ENCODE data around the gene SUN5.

SUN5 gene

DNA sequence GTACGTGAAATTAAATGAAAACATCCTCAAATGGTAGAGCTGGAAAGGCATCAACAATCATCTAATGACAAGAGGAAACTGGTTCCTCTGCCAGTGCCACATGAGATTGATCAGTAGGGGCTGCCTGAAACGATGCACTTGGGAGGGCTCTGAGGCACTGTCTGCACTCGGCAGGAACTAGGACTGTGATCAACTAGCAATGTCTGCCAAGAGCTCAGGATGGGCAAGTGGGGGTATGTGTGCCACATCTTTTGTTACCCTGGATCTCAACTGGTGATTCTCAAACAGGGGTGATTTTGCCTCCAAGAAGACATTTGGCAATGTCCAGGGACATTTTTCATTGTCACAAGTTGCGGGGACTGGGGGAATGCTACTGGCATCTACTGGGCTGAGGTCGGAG is 29.1 kb upstream of the SUN5 start:
- Histone ChIP-seq H3K27me3 (ENCODE audit: insufficient read depth, low read length) (no peaks in the 10 kb centered on the region), H3K4me1 (ENCODE audit: insufficient read depth, low read length) (no peaks in the 10 kb centered on the region), H3K9me3 (ENCODE audit: low read length) (no peaks in the 10 kb centered on the region), H3K36me3 (ENCODE audit: insufficient read depth, low read length) (no peaks in the 10 kb centered on the region), H2AFZ (ENCODE audit: low read depth, low read length) (no peak overlapping the region), H3K4me3 (ENCODE audit: low read length) (no peak overlapping the region)

DNA sequence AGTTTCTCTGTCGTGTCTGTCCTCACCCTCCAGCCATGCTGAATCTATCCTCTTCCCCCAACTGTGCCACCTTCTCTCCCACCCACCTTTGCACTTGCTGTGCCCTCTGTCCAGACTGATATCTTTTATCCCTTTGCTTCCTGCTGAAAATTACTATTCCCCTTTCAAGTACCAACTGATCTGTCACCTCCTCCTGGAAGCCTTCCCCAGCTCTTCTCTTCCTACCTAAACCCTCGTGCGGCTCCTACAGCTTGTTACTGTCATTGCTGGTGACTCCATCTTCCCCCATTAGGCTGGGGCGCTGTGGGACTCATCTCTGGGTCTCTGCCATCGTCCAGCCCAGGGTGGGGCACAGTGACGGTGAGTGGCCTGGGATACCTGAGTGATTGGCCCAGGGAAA is 28.3 kb upstream of the SUN5 start:
- no peaks in the 10 kb centered on the region for H3K27me3 ChIP-seq (ENCODE audit: insufficient read depth, low read length)

DNA sequence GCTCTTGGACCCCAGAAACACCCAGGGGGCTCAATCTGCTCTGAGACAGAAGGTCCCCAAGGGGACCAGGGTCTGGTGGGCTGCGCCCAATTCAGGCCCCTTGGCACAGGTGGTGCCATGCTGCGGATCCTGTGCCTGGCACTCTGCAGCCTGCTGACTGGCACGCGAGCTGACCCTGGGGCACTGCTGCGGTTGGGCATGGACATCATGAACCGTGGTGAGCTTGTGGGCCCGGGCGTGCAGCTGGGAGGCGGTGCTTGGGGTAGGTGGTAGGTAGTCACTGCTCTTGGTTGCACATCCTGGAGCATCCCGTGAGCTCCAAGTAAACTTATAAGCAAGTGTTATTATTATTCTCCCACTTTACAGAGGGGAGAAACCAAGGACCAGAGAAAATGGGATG is 27.3 kb upstream of the SUN5 start, which contains the start of gene BPIFB6:
TSS of gene BPIFB6 (plus strand) at position 118 of the 400 bp plus-strand sequence. CDS start at position 118, 0 bp downstream.
- H3K9me3 ChIP-seq (ENCODE audit: low read length) = no peaks in the 10 kb centered on the region
- H3K4me3 ChIP-seq (ENCODE audit: low read length) = no peak within 1 kb of the TSS
- no peaks in the 10 kb centered on the region for H3K4me1 ChIP-seq (ENCODE audit: insufficient read depth, low read length)
- no peak within 1 kb of the TSS for H2AFZ ChIP-seq (ENCODE audit: low read depth, low read length)
- no peaks in the 10 kb centered on the region for H3K36me3 ChIP-seq (ENCODE audit: insufficient read depth, low read length)
- H3K27me3 ChIP-seq (ENCODE audit: insufficient read depth, low read length) = no peaks in the 10 kb centered on the region

More for the DNA sequence above, 28.3 kb upstream of the SUN5 start:
- Histone ChIP-seq H2AFZ (ENCODE audit: low read depth, low read length) (no peak overlapping the region), H3K36me3 (ENCODE audit: insufficient read depth, low read length) (no peaks in the 10 kb centered on the region), H3K4me1 (ENCODE audit: insufficient read depth, low read length) (no peaks in the 10 kb centered on the region), H3K9me3 (ENCODE audit: low read length) (no peaks in the 10 kb centered on the region), H3K4me3 (ENCODE audit: low read length) (no peak overlapping the region)

DNA sequence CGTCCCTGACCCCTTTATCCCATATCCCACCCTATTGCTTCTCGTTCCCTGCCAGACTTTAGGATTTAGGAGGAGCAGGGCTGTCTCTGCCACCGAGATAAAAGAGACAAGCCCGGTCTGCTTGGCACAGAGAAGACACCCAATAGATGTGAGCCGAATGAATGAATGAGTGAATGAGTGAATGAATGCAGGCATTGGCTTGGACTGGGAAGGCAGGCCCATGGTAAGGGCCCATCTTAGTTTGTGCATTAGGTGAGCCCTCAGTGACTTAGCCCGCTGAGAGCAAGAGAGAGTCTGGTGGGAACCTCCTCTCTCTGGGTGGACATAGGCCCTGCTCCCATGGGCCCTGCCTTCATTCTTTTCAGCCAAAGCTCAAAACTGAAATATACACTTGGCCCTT is 26.3 kb upstream of the SUN5 start:
- Histone ChIP-seq H3K9me3 (ENCODE audit: low read length) (no peaks in the 10 kb centered on the region), H3K4me3 (ENCODE audit: low read length) (no peak overlapping the region), H2AFZ (ENCODE audit: low read depth, low read length) (no peak overlapping the region), H3K4me1 (ENCODE audit: insufficient read depth, low read length) (no peaks in the 10 kb centered on the region), H3K27me3 (ENCODE audit: insufficient read depth, low read length) (no peaks in the 10 kb centered on the region), H3K36me3 (ENCODE audit: insufficient read depth, low read length) (no peaks in the 10 kb centered on the region)

DNA sequence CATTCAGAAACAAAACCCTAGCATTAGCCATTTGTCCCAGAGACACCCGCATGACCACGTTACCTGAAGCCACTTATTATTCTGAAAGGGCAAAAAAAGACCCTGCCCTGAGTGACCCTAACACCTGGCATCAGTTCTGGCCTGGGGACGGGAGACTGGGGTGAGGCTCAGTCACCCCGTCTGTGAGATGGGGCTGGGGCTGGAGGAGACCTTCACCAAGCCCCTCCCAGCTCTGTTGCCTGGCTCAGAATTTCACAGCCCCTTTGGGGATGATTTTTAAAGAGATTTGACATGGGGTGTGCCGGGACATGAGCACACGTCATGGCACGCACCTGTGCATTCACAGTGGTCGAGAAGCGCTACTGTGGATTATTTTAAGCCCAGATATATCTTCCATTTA is 25.8 kb upstream of the SUN5 start:
- H3K4me3 ChIP-seq (ENCODE audit: low read length) = no peak overlapping the region
- no peaks in the 10 kb centered on the region for H3K36me3 ChIP-seq (ENCODE audit: insufficient read depth, low read length)
- H3K9me3 ChIP-seq (ENCODE audit: low read length) = no peaks in the 10 kb centered on the region
- no peaks in the 10 kb centered on the region for H3K27me3 ChIP-seq (ENCODE audit: insufficient read depth, low read length)
- no peak overlapping the region for H2AFZ ChIP-seq (ENCODE audit: low read depth, low read length)
- no peaks in the 10 kb centered on the region for H3K4me1 ChIP-seq (ENCODE audit: insufficient read depth, low read length)

DNA sequence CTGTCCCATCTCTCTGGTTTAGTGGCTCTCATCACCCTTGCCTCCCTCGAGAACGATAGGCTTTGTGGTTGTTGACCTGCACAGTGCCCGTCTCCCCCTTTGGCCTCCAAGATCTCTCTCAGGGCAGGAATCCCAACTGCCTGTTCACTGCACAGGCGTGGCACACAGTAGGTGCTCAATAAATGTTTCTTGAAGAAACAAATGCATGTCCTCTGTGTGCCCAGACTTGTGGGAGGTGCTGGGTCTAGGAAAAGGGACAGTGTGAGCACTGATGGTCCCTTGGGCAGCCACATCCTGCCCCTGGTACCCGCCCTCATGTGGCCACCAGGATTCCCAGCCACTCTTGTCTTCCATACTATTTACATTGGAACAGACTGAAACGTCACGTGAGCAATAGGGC is 24.6 kb upstream of the SUN5 start:
- Histone ChIP-seq H3K4me1 (ENCODE audit: insufficient read depth, low read length) (no peaks in the 10 kb centered on the region), H2AFZ (ENCODE audit: low read depth, low read length) (no peak overlapping the region), H3K9me3 (ENCODE audit: low read length) (no peaks in the 10 kb centered on the region), H3K4me3 (ENCODE audit: low read length) (no peak overlapping the region), H3K27me3 (ENCODE audit: insufficient read depth, low read length) (no peaks in the 10 kb centered on the region), H3K36me3 (ENCODE audit: insufficient read depth, low read length) (no peaks in the 10 kb centered on the region)

DNA sequence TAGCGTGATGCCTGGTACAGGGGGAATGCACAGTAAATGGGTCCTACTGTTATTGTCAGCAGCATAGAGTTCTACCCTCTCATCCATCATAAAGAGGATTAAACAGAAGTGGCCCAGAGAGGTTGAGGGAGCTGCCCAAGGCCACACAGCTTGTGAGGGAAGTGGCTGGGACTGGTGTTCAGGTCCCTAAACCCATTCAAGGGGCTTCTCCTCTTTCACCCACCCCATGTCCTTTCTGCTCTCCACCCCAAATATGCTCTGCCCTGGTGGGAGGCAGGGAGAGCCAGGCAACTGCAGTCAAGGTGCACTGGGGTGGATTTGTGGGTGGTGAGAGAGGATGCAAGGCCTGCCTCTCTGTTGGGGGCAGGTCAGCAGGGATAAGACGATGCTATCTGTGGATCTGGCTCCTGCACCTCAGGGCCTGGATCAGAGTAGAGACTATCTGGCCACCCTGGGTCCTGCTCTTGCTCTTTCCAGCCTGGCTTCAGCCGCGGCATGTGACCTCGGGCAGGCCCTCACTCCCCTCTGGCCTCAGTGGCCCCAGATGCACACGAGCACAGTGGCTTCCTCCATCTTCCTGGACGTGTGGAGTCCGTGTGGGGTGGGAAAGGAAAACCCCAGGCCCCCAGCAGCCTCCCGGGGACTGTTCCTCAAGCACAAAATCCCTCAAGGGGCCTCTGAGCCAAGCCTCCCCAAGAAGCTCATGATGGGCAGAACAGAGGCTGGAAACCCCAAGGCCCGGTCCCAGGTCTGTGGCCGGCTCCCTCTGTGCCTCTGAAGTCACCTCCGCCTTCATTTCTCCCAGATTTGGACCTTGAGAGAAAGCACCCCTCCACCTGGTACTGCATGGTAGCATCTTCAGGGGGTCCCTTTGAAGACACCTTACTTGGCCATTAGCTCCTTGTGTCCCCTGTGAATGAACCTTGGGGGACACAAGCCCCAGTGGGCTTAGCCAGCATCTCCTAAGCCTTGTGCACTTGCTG is 23.8 kb upstream of the SUN5 start:
- H3K9me3 ChIP-seq (ENCODE audit: low read length) = no peaks in the 10 kb centered on the region
- no peaks in the 10 kb centered on the region for H3K27me3 ChIP-seq (ENCODE audit: insufficient read depth, low read length)
- no peaks in the 10 kb centered on the region for H3K36me3 ChIP-seq (ENCODE audit: insufficient read depth, low read length)
- no peak overlapping the region for H2AFZ ChIP-seq (ENCODE audit: low read depth, low read length)
- H3K4me3 ChIP-seq (ENCODE audit: low read length) = no peak overlapping the region
- H3K4me1 ChIP-seq (ENCODE audit: insufficient read depth, low read length) = no peaks in the 10 kb centered on the region

DNA sequence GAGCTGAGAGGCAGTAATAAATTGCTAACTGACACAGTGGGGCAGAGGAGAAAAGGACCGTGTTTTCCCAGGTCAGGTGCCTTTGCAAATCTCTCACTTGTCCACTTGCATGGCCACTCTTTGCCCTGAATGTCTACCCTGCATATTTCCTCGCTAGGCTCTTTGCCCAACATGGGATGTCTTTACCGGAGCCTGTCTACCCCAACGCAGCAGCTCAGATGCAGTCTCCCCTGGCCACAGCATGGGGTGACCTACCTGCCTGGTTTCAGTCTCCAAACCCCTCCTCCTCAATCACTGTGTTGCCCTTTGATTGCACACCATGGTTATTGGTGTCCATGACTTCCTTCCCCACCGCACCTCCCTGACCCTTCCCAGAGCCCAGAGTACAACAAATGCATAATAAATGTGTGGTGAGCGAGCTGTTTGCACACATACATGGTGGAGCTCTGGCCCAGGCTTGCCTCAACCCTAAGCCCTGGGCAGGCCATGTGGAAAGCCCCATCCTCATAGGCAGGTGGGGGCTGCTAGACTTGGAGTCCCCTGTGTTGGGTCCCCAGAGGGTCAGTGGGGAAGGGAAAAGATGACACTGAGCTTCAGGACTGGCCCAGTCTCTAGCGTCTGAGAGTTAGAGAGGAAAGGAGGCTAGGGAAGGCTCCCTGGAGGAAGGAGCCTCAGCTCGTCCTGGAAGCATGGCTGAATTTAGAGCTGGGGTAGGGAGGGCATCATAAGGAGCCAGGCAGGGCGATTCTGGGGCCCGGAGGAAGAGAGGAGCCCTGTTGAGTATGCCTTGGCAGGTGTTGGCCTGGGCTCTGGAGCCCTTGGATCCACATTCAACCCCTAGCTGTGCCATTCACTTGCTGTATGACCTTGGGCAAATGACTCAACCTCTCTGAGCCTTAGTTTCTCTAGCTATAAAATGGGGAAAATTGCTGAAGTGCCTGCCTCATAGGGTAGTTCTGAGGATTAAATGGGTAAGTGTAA is 22.8 kb upstream of the SUN5 start:
- H3K9me3 ChIP-seq (ENCODE audit: low read length) = no peaks in the 10 kb centered on the region
- H2AFZ ChIP-seq (ENCODE audit: low read depth, low read length) = no peak overlapping the region
- H3K27me3 ChIP-seq (ENCODE audit: insufficient read depth, low read length) = no peaks in the 10 kb centered on the region
- no peaks in the 10 kb centered on the region for H3K36me3 ChIP-seq (ENCODE audit: insufficient read depth, low read length)
- H3K4me3 ChIP-seq (ENCODE audit: low read length) = no peak overlapping the region
- no peaks in the 10 kb centered on the region for H3K4me1 ChIP-seq (ENCODE audit: insufficient read depth, low read length)

DNA sequence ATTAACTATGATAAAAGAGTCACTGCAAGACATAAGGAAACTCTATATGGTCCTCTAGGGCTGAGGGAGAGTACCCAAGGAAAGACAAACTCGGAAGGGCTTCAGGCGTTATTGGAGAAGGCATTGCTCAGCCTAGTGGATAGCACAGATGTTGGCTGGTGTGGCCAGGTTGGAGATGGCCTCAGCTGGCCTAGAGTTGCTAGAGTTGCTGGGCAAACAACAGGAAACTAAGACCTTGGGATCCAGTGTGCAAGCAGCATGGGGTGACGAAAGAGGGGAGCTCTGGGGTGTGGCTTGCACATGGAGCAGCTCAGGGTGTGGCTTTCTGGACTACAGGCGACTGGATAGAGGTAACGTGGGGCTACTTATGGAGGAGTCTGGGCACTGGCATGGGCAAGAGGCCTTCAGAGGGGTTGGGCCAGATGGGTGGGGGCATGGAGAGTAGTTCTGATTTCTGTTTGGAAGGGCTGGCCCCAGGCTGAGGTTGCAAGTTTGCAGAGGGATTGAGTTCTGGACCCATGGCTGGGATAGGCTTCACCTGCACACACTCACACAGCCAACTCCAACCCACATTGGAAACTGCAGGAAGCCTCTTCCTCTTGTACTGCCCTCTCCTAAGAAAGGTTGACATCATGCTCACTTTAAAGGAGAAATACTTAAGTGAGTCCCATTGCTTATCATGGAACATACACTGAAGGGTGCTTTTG is 22.0 kb upstream of the SUN5 start:
- H3K4me3 ChIP-seq (ENCODE audit: low read length) = no peak overlapping the region
- no peaks in the 10 kb centered on the region for H3K4me1 ChIP-seq (ENCODE audit: insufficient read depth, low read length)
- H2AFZ ChIP-seq (ENCODE audit: low read depth, low read length) = no peak overlapping the region
- no peaks in the 10 kb centered on the region for H3K36me3 ChIP-seq (ENCODE audit: insufficient read depth, low read length)
- H3K9me3 ChIP-seq (ENCODE audit: low read length) = no peaks in the 10 kb centered on the region
- H3K27me3 ChIP-seq (ENCODE audit: insufficient read depth, low read length) = no peaks in the 10 kb centered on the region

DNA sequence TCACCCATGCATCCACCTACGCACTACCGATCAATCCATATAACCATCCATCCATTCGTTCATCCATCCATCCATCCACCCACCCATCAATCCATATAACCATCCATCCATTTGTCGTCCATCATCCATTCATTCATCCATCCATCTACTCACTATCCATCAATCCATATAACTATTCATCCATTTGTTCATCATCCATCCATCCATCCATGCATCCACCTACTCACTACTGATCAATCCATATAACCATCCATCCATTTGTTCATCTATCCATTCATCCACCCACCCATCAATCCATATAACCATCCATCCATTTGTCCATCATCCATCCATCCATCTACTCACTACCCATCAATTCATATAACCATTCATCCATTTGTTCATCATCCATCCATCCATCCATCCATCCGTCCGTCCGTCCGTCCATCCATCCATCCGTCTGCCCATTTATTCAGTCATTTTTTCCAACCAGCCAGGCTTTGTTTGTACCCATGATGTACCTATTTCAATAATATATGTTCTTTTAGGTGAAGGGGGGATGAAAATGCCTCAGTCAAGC is 21.2 kb upstream of the SUN5 start:
- H2AFZ ChIP-seq (ENCODE audit: low read depth, low read length) = no peak overlapping the region
- H3K27me3 ChIP-seq (ENCODE audit: insufficient read depth, low read length) = no peaks in the 10 kb centered on the region
- no peaks in the 10 kb centered on the region for H3K9me3 ChIP-seq (ENCODE audit: low read length)
- no peaks in the 10 kb centered on the region for H3K36me3 ChIP-seq (ENCODE audit: insufficient read depth, low read length)
- no peaks in the 10 kb centered on the region for H3K4me1 ChIP-seq (ENCODE audit: insufficient read depth, low read length)
- no peak overlapping the region for H3K4me3 ChIP-seq (ENCODE audit: low read length)

DNA sequence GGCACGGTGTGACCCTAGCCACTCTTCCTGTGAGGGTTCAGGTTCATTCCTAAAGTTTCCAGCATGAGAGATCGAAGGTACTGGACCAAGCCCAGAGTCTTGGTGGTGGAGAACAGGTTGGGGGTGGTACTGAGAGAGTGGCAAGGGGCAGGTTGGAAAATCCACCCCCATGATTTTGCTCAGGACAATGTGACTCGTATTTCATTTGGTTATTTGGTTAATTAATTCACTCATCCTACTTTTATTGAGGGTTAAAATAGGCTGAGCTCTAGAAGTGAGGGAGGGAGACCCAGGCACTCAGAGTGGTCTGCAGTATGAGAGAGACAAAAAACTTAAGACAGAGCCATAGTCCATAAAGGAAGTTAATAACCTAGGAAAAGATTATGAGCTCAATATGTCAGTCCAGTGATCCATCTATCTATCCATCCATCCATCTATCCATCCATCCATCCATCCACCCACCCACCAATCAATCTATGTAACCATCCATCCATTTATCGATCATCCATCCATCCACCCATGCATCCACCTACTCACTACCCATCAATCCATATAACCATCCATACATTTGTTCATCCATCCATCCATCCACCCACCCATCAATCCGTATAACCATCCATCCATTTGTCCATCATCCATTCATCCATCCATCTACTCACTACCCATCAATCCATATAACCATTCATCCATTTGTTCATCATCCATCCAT is 20.5 kb upstream of the SUN5 start:
- Histone ChIP-seq H3K9me3 (ENCODE audit: low read length) (no peaks in the 10 kb centered on the region), H2AFZ (ENCODE audit: low read depth, low read length) (no peak overlapping the region), H3K4me1 (ENCODE audit: insufficient read depth, low read length) (no peaks in the 10 kb centered on the region), H3K4me3 (ENCODE audit: low read length) (no peak overlapping the region), H3K27me3 (ENCODE audit: insufficient read depth, low read length) (no peaks in the 10 kb centered on the region), H3K36me3 (ENCODE audit: insufficient read depth, low read length) (no peaks in the 10 kb centered on the region)

DNA sequence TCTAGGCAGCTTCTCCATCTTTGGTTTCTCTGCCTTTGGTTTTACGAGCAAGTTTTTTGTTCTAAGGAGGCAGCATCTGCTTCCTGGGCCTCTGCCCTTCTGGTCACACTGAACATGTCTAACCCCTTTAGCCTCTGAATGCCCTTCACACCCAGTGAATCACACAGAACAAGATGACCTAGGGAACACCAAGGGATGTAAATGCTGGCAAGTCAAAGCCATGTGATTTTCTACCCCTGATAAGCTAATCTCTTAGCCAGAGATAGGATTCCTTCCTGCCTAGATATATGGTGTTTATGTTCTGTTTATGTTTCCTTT is 20.0 kb upstream of the SUN5 start:
- Histone ChIP-seq H2AFZ (ENCODE audit: low read depth, low read length) (no peak overlapping the region), H3K9me3 (ENCODE audit: low read length) (no peaks in the 10 kb centered on the region), H3K36me3 (ENCODE audit: insufficient read depth, low read length) (no peaks in the 10 kb centered on the region), H3K4me3 (ENCODE audit: low read length) (no peak overlapping the region), H3K27me3 (ENCODE audit: insufficient read depth, low read length) (no peaks in the 10 kb centered on the region), H3K4me1 (ENCODE audit: insufficient read depth, low read length) (no peaks in the 10 kb centered on the region)
